Left ventricle myocardium inferior (tissue), 1 donor: ENCODE data around the gene ATRAID. TPM values are rescaled to one million over a fixed set of nuclear protein-coding genes. Genes with fewer than 3 reads are reported as not detected.

Experiments used
- DNase-seq: peaks from one replicate; pipeline ENCODE4 v3.0.0-alpha.2; 2020
- H3K27ac ChIP-seq: fragments of 200-600 bp; replicated peaks from 2 replicates; pipeline ENCODE4 v1.8.0; 2021
- H3K27me3 ChIP-seq: fragments of 200-600 bp; 2 replicates; pipeline ENCODE4 v1.8.0; 2021; ENCODE audit warnings: low read depth
- H3K36me3 ChIP-seq: fragments of 200-600 bp; 2 replicates; pipeline ENCODE4 v1.8.0; 2021
- H3K4me1 ChIP-seq: fragments of 200-600 bp; 2 replicates; pipeline ENCODE4 v1.8.0; 2021
- H3K4me3 ChIP-seq: fragments of 200-600 bp; 2 replicates; pipeline ENCODE4 v1.8.0; 2021; ENCODE audit warnings: mild to moderate bottlenecking, moderate library complexity
- H3K9me3 ChIP-seq: fragments of 200-600 bp; replicated peaks from 2 replicates; pipeline ENCODE4 v1.8.0; 2021
- intact Hi-C: fragments of 100-400 bp; cut with micrococcal nuclease; formaldehyde crosslinking; loops from one replicate; pipeline ENCODE4 v1.11.0; 2022
- total RNA-seq: library from RNA; stranded (reverse); fragmentation: NEBNext Ultra II Directional; extraction: Animal tissue kit (Norgen Biotek cat#: 25700); gene quantifications from one replicate; pipeline ENCODE4 v1.2.1, GENCODE V29; 2021
- TF ChIP-seq, protein P1 (sequence below): fragments of 200-600 bp; IDR thresholded peaks from 2 replicates; pipeline ENCODE4 v1.8.0; 2021; ENCODE audit warnings: antibody characterized with exemption, mild to moderate bottlenecking, borderline replicate concordance
- donor health status: DM: no; HTN: yes; CAD: no; lungs with severe emphysema.

ATRAID gene
- total RNA-seq, 1 donor from 2014 or later: 121 TPM

DNA sequence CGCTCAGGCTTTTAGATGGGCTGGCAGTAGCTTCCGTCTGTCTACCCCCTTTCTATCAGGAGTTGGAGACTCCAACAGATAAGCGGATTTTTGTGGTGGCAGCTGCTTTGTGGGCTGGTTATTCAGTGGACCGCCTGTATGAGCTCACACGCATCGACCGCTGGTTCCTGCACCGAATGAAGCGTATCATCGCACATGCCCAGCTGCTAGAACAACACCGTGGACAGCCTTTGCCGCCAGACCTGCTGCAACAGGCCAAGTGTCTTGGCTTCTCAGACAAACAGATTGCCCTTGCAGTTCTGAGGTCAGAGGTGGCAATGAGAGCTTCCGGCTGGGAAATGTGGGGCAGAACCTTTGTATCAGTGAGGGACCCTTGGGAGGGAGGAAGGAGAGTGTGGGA is 20.1 kb downstream of the ATRAID start:
- no peak for DNase-seq
- H3K9me3 ChIP-seq: no peaks in the 10 kb centered on the region
- no peak overlapping the region for H3K4me3 ChIP-seq
- intact Hi-C loops: no loop called here
- no peaks in the 10 kb centered on the region for H3K27me3 ChIP-seq
- TF ChIP-seq, protein P1, sequence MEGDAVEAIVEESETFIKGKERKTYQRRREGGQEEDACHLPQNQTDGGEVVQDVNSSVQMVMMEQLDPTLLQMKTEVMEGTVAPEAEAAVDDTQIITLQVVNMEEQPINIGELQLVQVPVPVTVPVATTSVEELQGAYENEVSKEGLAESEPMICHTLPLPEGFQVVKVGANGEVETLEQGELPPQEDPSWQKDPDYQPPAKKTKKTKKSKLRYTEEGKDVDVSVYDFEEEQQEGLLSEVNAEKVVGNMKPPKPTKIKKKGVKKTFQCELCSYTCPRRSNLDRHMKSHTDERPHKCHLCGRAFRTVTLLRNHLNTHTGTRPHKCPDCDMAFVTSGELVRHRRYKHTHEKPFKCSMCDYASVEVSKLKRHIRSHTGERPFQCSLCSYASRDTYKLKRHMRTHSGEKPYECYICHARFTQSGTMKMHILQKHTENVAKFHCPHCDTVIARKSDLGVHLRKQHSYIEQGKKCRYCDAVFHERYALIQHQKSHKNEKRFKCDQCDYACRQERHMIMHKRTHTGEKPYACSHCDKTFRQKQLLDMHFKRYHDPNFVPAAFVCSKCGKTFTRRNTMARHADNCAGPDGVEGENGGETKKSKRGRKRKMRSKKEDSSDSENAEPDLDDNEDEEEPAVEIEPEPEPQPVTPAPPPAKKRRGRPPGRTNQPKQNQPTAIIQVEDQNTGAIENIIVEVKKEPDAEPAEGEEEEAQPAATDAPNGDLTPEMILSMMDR: no peak
- H3K4me1 ChIP-seq: no peaks in the 10 kb centered on the region
- peaks cover 97% of the 10 kb centered on the region for H3K36me3 ChIP-seq
- no peak overlapping the region for H3K27ac ChIP-seq

DNA sequence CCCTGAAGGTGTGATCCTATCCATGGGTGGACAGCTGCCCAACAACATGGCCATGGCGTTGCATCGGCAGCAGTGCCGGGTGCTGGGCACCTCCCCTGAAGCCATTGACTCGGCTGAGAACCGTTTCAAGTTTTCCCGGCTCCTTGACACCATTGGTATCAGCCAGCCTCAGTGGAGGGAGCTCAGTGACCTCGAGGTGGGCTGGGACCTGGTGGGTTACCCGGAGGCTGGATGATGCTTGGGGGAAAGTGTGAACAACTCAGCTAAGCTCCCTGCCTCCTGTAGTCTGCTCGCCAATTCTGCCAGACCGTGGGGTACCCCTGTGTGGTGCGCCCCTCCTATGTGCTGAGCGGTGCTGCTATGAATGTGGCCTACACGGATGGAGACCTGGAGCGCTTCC is 21.5 kb downstream of the ATRAID start:
- no peaks in the 10 kb centered on the region for H3K9me3 ChIP-seq
- no peak overlapping the region for H3K4me3 ChIP-seq
- TF ChIP-seq, protein P1: no peak
- H3K4me1 ChIP-seq: no peaks in the 10 kb centered on the region
- peaks cover 97% of the 10 kb centered on the region for H3K36me3 ChIP-seq
- no peak for DNase-seq
- no peaks in the 10 kb centered on the region for H3K27me3 ChIP-seq
- intact Hi-C loops: no loop called here
- no peak overlapping the region for H3K27ac ChIP-seq

DNA sequence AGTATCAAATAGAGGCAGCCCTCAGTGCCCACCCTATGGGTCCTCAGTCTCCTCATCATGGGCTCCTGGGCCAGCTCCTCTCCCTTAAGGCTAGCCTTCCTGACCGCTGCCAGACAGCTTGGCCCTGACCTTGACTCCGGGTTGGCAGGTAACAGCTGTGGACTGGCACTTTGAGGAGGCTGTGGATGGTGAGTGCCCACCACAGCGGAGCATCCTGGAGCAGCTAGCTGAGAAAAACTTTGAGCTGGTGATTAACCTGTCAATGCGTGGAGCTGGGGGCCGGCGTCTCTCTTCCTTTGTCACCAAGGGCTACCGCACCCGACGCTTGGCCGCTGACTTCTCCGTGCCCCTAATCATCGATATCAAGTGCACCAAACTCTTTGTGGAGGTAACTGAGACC is 24.3 kb downstream of the ATRAID start:
- H3K9me3 ChIP-seq: no peaks in the 10 kb centered on the region
- DNase-seq: no peak
- H3K4me1 ChIP-seq: no peaks in the 10 kb centered on the region
- no peak overlapping the region for H3K27ac ChIP-seq
- peaks cover 100% of the 10 kb centered on the region for H3K36me3 ChIP-seq
- intact Hi-C loops: no loop called here
- no peaks in the 10 kb centered on the region for H3K27me3 ChIP-seq
- H3K4me3 ChIP-seq: no peak overlapping the region
- TF ChIP-seq, protein P1: no peak

DNA sequence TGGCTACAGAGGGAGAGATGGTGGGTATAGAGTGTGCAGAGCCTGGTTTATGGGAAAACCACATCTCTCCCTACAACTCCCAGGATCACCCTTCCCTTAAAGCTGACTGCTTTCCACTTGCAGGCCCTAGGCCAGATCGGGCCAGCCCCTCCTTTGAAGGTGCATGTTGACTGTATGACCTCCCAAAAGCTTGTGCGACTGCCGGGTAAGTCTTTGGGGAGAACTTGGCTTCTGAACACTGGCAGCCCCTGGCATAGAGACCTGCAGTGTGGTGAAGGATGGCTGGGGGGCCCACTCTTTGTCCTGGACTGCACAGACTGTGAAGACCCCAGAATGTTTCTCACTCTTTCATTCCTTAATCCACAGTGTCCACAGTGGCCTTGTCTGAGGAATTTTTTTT is 24.8 kb downstream of the ATRAID start:
- Histone ChIP-seq H3K36me3 (peaks cover 100% of the 10 kb centered on the region), H3K4me3 (no peak overlapping the region), H3K9me3 (no peaks in the 10 kb centered on the region), H3K27ac (no peak overlapping the region), H3K27me3 (no peaks in the 10 kb centered on the region), H3K4me1 (no peaks in the 10 kb centered on the region)
- intact Hi-C loops: no loop called here
- no peak for DNase-seq
- TF ChIP-seq, protein P1: no peak

DNA sequence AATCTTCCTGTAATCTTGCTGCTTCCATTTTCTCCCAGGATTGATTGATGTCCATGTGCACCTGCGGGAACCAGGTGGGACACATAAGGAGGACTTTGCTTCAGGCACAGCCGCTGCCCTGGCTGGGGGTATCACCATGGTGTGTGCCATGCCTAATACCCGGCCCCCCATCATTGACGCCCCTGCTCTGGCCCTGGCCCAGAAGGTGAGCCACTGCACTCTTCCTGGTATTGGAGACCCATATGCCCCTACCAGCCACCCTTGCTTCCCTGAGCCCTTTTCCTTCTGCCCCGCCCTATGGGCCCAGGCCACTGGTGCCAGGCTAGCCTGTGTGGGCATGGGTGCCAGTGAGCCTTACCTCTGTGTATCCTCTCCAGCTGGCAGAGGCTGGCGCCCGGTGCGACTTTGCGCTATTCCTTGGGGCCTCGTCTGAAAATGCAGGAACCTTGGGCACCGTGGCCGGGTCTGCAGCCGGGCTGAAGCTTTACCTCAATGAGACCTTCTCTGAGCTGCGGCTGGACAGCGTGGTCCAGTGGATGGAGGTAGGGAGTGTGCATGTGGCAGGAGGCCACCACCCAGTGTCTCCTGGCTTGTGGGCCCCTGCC is 25.6 kb downstream of the ATRAID start:
- intact Hi-C loops: no loop called here
- Histone ChIP-seq H3K4me1 (peaks cover 2% of the 10 kb centered on the region), H3K27me3 (no peaks in the 10 kb centered on the region), H3K27ac (no peak overlapping the region), H3K4me3 (no peak overlapping the region), H3K36me3 (peaks cover 100% of the 10 kb centered on the region), H3K9me3 (no peaks in the 10 kb centered on the region)
- TF ChIP-seq, protein P1: no peak
- no peak for DNase-seq
